UCSD-AML1 (cell line): ENCODE measurements around the gene GINS2.

ENCODE experiments used
- DNase-seq: peaks from one replicate; lab custom pipeline; 2025; ENCODE audit not compliant: unreplicated experiment; lab: John Stamatoyannopoulos, UW

The GINS2 gene

GRCh38 chr16:85641776-85642176, 47.0 kb downstream of the GINS2 start:
- peak; percentile 22 for DNase-seq

DNA sequence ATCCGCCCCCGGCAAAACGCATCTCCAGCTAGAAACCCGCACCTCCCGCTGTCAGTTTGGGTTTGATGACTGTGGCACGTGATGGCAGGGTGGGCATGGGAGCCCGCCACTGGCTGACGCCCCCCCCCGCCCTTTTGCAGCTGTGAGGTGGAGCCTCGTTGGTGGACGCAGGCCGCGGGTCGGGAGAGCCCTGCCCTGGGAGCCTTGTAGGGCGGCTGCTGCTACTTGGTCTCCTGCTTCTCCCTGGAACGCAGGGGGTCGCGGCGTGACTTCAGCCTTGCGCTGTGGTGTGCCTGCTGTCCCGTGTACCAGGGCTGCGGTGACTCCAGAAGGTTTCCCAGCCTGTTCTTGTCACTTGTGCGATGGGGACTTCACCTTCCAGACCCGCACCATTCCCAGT, 47.4 kb downstream of the GINS2 start:
- DNase-seq = no peak

DNA sequence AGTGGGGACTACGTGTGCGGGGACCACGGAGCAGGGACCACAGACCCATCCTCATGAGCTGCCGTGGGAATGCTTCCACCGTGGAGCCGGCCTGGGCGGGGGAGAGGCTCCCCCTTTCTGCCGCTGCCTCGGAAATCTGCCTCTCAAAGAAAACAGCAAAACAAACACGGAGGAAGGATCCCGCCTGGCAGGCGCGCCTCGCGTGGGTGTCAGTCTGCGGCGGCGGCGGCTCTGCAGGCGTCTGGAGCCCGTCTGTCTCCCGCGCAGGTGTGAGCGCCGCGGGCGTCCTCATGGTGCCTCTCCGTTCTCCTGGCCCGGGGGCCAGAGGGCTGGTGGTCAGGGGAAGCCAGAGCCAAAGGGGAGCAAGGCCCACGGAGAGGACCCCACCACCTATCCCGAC, 48.2 kb downstream of the GINS2 start:
- no peak for DNase-seq

DNA sequence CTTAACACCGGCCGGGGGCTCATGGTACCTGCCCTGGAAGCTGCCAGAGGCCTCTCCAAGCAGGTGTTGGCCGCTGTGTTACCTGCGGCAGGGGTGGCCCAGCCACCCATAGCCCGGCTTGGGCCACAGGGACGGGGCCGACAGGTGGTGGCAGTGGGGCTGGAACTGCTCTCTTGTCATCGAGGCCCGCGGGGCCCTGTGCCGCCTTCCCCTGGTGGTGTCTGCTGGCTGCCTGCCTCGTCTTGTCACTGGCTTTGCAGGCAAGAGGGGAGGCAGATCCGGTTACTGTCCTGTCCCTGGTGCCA, 48.5 kb downstream of the GINS2 start:
- DNase-seq = no peak

GRCh38 chr16:85639529-85640253, 49.1 kb downstream of the GINS2 start:
- no peak for DNase-seq

- DNase-seq = no peak
Measured at GRCh38 chr16:85638695-85639409, 49.9 kb downstream of the GINS2 start.

- no peak for DNase-seq
Measured at GRCh38 chr16:85637808-85638647, 50.7 kb downstream of the GINS2 start.

- no peak for DNase-seq
Measured at GRCh38 chr16:85637061-85637807, 51.5 kb downstream of the GINS2 start.

- DNase-seq = no peak
Measured at GRCh38 chr16:85636234-85636812, 52.4 kb downstream of the GINS2 start.

GRCh38 chr16:85635545-85636140, 53.1 kb downstream of the GINS2 start:
- DNase-seq = no peak

GRCh38 chr16:85634747-85635544, 53.8 kb downstream of the GINS2 start:
- DNase-seq = no peak

DNA sequence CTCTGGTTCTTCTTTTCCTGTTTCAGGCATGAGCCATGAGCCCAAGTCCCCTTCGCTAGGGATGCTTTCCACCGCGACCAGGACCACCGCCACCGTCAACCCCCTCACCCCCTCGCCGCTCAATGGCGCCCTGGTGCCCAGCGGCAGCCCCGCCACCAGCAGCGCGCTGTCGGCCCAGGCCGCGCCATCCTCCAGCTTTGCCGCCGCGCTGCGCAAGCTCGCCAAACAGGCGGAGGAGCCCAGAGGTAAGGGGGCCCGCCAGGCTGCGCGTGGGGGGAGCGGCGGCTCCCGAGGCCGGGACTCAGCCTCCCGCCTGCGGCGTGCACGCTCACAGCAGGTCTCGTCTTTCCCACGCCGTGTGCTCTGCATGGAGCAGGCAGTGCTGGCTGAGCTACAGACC, 54.9 kb downstream of the GINS2 start:
- DNase-seq = no peak

- DNase-seq = no peak
Measured at GRCh38 chr16:85633438-85633743, 55.4 kb downstream of the GINS2 start.

- DNase-seq = no peak
Measured at GRCh38 chr16:85632709-85633437, 55.9 kb downstream of the GINS2 start.

- no peak for DNase-seq
Measured at GRCh38 chr16:85631802-85632393, 56.9 kb downstream of the GINS2 start.

DNA sequence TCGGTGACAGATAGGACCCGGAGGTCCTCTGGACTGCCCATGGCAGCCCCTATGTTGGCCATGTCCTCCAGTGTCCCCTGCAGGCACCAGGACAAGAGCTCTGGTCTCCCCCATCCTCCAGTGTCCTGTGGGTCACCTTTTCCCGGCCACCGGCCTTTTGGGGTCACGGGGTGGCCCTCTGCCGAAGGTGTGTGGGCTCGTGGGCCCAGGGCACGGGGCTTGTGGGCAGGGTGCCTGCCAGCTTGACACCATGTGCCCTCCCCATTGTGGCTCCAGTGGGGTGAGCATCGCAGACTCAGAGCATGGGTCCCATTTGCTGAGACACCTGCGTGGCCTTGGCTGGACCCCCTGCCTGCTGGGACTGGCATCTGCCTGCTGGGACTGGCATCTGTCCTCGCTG, 57.5 kb downstream of the GINS2 start:
- DNase-seq = no peak

DNA sequence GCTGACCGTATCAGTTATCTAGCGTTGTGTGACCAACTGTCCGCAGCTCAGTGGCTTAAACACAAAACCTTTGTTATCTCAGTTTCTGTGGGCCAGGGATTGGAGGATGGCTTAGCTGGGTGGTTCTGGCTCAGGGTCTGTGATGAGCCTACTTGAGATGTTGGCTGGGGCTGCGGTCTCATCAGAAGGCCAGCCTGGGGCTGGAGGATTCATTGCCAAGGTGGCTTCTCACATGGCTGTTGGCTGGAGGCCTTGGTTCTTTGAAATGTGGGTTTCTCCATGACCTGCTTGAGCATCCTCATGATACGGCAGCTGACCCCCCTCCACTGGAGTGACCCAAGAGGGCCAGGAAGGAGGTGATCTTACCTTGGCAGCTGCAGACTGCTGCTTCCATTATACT, 58.9 kb downstream of the GINS2 start:
- DNase-seq = no peak

GRCh38 chr16:85629326-85629725, 59.4 kb downstream of the GINS2 start:
- no peak for DNase-seq

DNA sequence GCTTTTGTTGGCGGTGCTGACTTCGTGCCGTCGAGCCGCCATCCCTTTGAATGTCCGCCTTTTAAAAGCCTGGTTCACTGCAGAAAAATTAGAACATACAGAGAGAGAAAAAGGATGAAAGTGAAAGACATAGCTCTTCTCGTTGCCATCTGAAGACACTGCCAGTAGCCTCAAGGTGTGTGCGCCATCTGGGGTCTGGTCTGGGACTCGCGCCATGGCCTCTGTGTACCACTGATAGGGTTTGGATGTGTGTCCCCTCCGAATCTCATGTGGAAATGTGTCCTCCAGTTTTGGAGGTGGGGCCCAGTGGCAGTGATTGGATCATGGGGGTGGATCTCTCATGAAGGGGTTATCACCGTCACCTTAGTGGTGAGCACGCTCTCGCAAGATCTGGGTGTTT, 60.1 kb downstream of the GINS2 start:
- DNase-seq = no peak
